SIG-M5 (cell line): ENCODE results near the gene KHDC3L.

Experiments used
- DNase-seq: peaks from one replicate; lab custom pipeline; 2025; lab: John Stamatoyannopoulos, UW

KHDC3L gene

GRCh38 chr6:73362358-73362757 is at the start of gene KHDC3L:
Gene KHDC3L (plus strand): TSS chr6:73362658. CDS start chr6:73362730, 72 bp downstream.
- no peak for DNase-seq

DNA sequence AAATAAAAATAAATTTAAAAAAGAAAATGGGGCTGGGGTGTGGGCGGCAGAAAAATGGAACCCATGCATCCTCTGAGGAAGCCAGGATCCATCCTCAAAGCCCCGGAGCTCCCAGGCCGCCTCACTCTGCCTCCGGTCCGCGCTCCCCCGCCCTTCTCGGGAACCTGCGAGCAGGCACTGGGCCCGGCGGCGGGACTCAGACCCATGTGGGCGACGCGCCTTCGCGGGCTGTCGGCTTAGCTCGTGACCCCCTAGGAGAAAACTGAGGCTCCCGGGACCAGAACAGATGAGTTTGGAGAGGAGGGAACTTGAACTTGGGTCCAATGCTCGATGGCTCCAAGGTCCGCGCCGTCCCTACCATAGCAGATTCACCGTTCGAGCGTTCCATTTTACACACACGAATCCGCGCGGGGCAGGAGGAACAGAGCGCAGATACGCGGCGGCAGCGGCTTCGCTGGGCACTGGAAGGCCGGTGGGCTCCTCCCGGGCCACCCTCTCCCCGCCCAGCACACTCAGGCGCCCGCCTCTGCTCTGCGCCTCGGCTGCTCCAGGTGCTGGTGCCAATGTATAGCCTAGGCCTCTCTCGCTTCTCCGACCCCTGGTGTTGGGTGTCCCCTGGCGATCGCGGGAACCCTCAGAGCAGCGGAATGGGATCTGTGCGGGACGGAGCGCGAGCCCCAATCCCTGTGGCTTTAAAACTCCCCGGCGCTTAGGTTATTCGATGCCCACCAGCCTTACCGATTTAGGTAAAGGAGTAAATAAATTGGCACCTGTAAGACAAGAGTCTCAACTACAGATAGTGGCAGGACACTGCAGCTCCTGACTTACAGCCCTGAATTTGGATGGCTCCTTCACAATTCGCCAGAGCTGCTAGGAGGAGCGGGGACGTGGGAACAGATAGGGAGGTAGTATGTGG is 47.6 kb upstream of the KHDC3L start:
- no peak for DNase-seq

- DNase-seq: no peak
These were observed 39.1 kb upstream of the KHDC3L start for GRCh38 chr6:73323323-73323722.

DNA sequence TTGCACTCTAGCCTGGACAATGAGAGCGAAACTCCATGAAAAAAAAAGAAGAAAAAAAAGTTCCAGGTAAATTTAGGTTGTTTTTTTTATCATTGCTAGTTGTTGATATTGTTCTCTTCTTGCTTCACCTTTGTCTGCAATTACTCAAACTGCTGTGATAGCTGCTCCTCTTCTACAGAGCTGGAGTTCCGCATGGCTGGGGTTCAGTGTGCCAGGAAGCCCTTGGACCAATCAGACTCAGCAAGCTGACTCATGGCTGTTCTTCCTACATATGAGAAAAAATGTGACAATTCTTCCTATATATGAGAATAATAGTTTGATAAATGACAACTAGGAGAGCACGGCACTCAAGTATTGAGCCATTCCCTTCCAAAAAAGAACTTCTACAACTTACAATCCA is 36.8 kb upstream of the KHDC3L start:
- no peak for DNase-seq

DNA sequence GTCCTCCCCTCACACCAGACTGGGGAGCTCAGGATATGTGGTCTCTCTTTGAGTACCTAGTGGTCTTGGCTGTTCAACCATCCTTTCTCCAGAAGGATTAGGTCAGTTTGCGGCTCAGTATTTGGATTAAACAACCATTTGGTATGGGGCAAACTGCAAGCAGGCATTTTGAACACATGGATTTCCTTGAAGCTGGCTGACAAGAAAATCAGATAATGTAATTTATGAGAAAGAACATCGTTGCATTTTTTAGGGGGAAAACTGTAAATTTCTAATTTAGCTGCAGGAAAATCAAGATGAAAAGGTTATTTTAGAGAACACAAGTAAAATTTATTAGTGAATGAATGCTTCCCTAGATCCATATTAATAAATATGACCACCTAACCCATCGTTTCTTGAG is 33.7 kb upstream of the KHDC3L start:
- no peak for DNase-seq

GRCh38 chr6:73329201-73329600 is 33.3 kb upstream of the KHDC3L start:
- DNase-seq: no peak

- no peak for DNase-seq
These were observed 23.1 kb upstream of the KHDC3L start for GRCh38 chr6:73339340-73339739.

DNA sequence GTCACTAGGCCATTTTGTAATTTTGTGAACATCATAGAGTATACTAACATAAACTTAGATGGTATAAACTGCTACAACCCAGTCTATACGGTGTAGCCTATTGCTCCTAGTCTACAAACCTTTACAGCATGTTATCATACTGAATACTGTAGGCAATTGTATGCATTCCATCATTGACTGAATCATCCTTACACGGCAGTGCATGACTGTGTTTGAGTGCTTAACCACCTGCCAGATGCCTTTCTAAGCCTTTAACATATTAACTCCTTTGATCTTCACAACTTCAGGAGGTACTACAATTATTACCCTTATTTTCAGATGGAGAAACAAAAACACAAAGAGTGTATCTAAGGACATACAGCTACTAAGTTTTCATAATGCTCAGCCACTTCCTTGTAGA is 22.4 kb upstream of the KHDC3L start:
- no peak for DNase-seq

GRCh38 chr6:73341335-73341734 is 21.1 kb upstream of the KHDC3L start:
- DNase-seq: no peak

GRCh38 chr6:73342174-73342573 is 20.3 kb upstream of the KHDC3L start:
- DNase-seq: no peak

- DNase-seq: no peak
These were observed 19.3 kb upstream of the KHDC3L start for GRCh38 chr6:73343164-73343563.

- no peak for DNase-seq
These were observed 13.8 kb upstream of the KHDC3L start for GRCh38 chr6:73348550-73349204.

GRCh38 chr6:73349311-73349710 is 13.1 kb upstream of the KHDC3L start:
- no peak for DNase-seq

DNA sequence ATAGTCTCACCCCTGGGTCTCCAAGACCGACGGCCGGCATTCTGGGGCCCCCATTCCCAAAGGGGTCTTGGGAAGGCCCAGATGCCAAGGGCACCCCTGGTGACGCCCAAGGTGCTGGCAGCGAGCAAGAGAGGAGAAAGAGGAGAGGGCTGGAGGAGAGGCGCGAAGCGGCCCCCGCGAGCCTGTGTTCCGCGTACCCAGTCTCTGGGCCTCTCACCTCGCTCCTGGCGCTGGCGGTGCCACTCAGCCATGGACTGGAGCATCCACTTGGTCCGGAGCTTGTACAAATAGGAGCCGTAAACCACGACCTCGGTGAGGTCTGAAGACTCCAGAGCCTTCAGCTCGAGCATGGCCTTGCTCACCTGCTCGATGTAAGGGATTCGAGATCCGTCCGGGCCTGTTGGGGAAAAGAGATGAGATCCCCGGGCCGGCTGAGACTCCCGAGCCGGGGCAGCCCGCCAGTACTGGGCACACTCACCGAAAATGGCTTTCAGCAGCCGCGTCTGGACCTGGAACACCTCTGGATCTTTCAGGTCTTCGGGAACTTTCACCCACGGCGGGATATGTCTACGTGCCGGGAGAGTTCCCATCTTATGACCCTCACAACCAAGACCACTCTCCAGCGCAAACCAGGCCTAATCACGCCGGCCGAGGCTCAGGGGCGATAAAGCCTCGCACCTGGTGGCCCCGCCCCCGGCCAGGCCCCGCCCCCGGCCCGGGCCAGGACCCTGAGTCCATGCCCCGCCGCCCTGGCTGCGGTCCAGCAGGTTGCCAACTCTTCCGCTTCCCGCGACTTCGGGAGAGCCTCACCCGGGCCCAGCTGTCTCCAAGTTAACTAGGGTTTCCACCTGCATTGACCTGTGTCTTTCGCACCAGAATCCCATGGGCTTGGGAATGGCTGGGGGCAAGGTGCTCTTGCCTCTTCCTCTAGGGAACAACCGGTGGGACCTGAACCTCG is 8.5 kb upstream of the KHDC3L start, which contains the start of gene DPPA5:
DPPA5 (minus strand) TSS at position 641 of the 958 bp plus-strand sequence; CDS start at position 590, 51 bp downstream.
- no peak for DNase-seq

- DNase-seq: no peak
These were observed 545 bp downstream of the KHDC3L start for GRCh38 chr6:73362869-73363536.

GRCh38 chr6:73363537-73363875 is 1.0 kb downstream of the KHDC3L start:
- DNase-seq: no peak

GRCh38 chr6:73364121-73364520 is 1.7 kb downstream of the KHDC3L start:
- DNase-seq: no peak

DNA sequence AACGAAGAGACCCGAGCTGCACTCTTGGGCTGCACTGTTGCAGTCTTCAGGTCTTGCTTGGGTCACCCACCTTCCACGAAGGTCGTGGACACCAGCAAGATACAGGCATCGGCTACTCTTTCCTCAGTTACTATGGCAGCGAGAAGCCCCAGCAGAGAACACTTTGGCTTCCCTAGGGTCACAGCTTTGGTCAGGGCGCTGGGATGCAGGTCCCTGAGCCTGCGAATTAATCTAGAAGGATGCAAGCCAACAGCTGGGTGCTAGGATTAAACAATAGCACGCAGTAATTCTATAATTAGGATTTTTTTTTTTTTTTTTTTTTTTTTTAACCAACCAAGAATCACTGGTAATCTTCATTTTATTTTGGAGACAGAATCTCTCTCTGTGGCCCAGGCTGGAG is 2.1 kb downstream of the KHDC3L start:
- no peak for DNase-seq

GRCh38 chr6:73367761-73368355 is 5.4 kb downstream of the KHDC3L start:
- DNase-seq: no peak

GRCh38 chr6:73368675-73369074 is 6.2 kb downstream of the KHDC3L start:
- no peak for DNase-seq

- DNase-seq: no peak
These were observed 6.7 kb downstream of the KHDC3L start for GRCh38 chr6:73369157-73369556.
